ENCODE measurements around the gene CATSPERZ. TPM values are rescaled to one million over a fixed set of nuclear protein-coding genes. Genes with fewer than 3 reads are reported as not detected.
A peak's percentile ranks its signal among the peaks of the same experiment; 100 is the strongest.

The CATSPERZ gene
- total and polyA plus RNA-seq, 2 of the 13 experiments (the other 11 are each of a cell fraction or from before 2014, with no cell fraction given) = 0.22 to 0.48 TPM

DNA sequence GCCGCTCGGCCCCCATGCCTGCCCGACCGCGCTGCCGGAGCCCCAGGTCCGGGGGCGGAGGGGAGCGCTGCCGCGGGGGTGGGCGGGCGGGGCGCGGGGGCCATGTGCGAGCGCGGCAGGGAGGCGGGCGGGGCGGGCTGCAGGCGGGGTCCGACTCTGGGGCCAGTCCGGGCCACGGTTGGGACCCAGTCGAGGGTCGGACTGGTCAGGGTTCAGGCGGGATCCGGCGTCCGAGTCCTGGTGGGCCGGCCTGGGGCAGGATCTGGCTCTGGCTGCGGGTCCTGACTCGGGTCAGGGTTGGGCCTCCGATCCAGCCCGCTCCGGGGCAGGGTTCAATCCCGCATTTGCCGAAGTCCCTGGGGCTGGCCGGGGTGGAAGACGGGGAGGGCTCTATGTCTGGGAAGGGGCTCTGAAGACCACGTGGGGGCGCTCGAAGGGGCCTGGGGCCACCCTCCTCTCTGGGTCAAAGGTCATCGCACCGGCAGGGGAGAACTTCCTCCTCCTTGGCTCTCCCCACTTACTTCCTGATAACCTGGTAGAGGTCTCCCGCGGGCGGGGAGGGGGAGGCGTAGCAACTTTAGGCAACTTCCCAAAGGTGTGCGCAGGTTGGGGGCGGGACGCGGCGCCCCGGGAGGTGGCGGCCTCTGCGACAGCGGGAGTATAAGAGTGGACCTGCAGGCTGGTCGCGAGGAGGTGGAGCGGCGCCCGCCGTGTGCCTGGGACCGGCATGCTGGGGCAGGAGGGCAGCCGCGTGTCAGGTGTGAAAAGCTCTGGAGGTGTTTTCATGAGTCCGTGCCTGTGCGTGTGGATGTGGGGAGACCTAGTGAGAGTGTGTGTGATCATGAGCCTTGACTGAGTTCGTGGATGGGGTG is 5.8 kb downstream of the CATSPERZ start (continued):
- TF ChIP-seq TGIF2 (CRISPR knock-in tag; IDR thresholded peaks at IDR 0.05) (peak; percentile 74; the same call in 1 of the 2 replicates), ZNF292 (CRISPR knock-in tag; IDR thresholded peaks at IDR 0.05; ENCODE audit: borderline replicate concordance, low read depth) (peak; percentile 47; the same call in 1 of the 2 replicates), SP5 (CRISPR knock-in tag; IDR thresholded peaks at IDR 0.05; ENCODE audit: borderline replicate concordance, low read depth) (no peak), DR1 (CRISPR knock-in tag; IDR thresholded peaks at IDR 0.05) (peak; percentile 53; the same call in 1 of the 2 replicates), ZNF101 (CRISPR knock-in tag; IDR thresholded peaks at IDR 0.05; ENCODE audit: borderline replicate concordance, low read depth) (no peak), ZNF446 (CRISPR knock-in tag; IDR thresholded peaks at IDR 0.05) (0 out of 2 replicates have a peak, but pooled peaks have one; percentile 27), GATAD1 (CRISPR knock-in tag; IDR thresholded peaks at IDR 0.05) (peak; percentile 69), CBX2 (IDR thresholded peaks at IDR 0.05; ENCODE audit: low read depth, low read length) (no peak), CBX2 (CRISPR knock-in tag; IDR thresholded peaks at IDR 0.05; ENCODE audit: low read depth) (0 out of 2 replicates have a peak, but pooled peaks have one; percentile 52), ZNF44 (CRISPR knock-in tag; IDR thresholded peaks at IDR 0.05) (0 out of 2 replicates have a peak, but pooled peaks have one; percentile 4), SSRP1 (CRISPR knock-in tag; IDR thresholded peaks at IDR 0.05) (no peak), ZNF556 (CRISPR knock-in tag; IDR thresholded peaks at IDR 0.05; ENCODE audit: borderline replicate concordance) (no peak)
- TF ChIP-seq, protein P1, sequence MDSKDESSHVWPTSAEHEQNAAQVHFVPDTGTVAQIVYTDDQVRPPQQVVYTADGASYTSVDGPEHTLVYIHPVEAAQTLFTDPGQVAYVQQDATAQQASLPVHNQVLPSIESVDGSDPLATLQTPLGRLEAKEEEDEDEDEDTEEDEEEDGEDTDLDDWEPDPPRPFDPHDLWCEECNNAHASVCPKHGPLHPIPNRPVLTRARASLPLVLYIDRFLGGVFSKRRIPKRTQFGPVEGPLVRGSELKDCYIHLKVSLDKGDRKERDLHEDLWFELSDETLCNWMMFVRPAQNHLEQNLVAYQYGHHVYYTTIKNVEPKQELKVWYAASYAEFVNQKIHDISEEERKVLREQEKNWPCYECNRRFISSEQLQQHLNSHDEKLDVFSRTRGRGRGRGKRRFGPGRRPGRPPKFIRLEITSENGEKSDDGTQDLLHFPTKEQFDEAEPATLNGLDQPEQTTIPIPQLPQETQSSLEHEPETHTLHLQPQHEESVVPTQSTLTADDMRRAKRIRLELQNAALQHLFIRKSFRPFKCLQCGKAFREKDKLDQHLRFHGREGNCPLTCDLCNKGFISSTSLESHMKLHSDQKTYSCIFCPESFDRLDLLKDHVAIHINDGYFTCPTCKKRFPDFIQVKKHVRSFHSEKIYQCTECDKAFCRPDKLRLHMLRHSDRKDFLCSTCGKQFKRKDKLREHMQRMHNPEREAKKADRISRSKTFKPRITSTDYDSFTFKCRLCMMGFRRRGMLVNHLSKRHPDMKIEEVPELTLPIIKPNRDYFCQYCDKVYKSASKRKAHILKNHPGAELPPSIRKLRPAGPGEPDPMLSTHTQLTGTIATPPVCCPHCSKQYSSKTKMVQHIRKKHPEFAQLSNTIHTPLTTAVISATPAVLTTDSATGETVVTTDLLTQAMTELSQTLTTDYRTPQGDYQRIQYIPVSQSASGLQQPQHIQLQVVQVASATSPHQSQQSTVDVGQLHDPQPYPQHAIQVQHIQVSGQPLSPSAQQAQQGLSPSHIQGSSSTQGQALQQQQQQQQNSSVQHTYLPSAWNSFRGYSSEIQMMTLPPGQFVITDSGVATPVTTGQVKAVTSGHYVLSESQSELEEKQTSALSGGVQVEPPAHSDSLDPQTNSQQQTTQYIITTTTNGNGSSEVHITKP (CRISPR knock-in tag; IDR thresholded peaks at IDR 0.05; ENCODE audit: low read depth) = no peak
- TF ChIP-seq, protein P2, sequence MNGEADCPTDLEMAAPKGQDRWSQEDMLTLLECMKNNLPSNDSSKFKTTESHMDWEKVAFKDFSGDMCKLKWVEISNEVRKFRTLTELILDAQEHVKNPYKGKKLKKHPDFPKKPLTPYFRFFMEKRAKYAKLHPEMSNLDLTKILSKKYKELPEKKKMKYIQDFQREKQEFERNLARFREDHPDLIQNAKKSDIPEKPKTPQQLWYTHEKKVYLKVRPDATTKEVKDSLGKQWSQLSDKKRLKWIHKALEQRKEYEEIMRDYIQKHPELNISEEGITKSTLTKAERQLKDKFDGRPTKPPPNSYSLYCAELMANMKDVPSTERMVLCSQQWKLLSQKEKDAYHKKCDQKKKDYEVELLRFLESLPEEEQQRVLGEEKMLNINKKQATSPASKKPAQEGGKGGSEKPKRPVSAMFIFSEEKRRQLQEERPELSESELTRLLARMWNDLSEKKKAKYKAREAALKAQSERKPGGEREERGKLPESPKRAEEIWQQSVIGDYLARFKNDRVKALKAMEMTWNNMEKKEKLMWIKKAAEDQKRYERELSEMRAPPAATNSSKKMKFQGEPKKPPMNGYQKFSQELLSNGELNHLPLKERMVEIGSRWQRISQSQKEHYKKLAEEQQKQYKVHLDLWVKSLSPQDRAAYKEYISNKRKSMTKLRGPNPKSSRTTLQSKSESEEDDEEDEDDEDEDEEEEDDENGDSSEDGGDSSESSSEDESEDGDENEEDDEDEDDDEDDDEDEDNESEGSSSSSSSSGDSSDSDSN (CRISPR knock-in tag; IDR thresholded peaks at IDR 0.05) = peak; percentile 87
- TF ChIP-seq, protein P3, sequence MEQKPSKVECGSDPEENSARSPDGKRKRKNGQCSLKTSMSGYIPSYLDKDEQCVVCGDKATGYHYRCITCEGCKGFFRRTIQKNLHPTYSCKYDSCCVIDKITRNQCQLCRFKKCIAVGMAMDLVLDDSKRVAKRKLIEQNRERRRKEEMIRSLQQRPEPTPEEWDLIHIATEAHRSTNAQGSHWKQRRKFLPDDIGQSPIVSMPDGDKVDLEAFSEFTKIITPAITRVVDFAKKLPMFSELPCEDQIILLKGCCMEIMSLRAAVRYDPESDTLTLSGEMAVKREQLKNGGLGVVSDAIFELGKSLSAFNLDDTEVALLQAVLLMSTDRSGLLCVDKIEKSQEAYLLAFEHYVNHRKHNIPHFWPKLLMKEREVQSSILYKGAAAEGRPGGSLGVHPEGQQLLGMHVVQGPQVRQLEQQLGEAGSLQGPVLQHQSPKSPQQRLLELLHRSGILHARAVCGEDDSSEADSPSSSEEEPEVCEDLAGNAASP (CRISPR knock-in tag; IDR thresholded peaks at IDR 0.05; ENCODE audit: borderline replicate concordance) = 0 out of 2 replicates have a peak, but pooled peaks have one; percentile 19
- TF ChIP-seq, protein P4, sequence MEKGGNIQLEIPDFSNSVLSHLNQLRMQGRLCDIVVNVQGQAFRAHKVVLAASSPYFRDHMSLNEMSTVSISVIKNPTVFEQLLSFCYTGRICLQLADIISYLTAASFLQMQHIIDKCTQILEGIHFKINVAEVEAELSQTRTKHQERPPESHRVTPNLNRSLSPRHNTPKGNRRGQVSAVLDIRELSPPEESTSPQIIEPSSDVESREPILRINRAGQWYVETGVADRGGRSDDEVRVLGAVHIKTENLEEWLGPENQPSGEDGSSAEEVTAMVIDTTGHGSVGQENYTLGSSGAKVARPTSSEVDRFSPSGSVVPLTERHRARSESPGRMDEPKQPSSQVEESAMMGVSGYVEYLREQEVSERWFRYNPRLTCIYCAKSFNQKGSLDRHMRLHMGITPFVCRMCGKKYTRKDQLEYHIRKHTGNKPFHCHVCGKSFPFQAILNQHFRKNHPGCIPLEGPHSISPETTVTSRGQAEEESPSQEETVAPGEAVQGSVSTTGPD (CRISPR knock-in tag; IDR thresholded peaks at IDR 0.05) = no peak
- TF ChIP-seq, protein P5, sequence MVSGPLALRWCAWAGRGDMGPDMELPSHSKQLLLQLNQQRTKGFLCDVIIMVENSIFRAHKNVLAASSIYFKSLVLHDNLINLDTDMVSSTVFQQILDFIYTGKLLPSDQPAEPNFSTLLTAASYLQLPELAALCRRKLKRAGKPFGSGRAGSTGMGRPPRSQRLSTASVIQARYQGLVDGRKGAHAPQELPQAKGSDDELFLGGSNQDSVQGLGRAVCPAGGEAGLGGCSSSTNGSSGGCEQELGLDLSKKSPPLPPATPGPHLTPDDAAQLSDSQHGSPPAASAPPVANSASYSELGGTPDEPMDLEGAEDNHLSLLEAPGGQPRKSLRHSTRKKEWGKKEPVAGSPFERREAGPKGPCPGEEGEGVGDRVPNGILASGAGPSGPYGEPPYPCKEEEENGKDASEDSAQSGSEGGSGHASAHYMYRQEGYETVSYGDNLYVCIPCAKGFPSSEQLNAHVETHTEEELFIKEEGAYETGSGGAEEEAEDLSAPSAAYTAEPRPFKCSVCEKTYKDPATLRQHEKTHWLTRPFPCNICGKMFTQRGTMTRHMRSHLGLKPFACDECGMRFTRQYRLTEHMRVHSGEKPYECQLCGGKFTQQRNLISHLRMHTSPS (CRISPR knock-in tag; IDR thresholded peaks at IDR 0.05; ENCODE audit: low read depth) = peak; percentile 30; the same call in 1 of the 2 replicates

Data from HepG2 (cell line).